ENCODE measurements around the gene MRC2.

GRCh38 chr17:62714016-62714777 lies 86.7 kb downstream of the MRC2 start:
- TF ChIP-seq POLR2AphosphoS5 (IDR thresholded peaks at IDR 0.05; ENCODE audit: low read depth, low read length): no peak
- TF ChIP-seq, protein P1, sequence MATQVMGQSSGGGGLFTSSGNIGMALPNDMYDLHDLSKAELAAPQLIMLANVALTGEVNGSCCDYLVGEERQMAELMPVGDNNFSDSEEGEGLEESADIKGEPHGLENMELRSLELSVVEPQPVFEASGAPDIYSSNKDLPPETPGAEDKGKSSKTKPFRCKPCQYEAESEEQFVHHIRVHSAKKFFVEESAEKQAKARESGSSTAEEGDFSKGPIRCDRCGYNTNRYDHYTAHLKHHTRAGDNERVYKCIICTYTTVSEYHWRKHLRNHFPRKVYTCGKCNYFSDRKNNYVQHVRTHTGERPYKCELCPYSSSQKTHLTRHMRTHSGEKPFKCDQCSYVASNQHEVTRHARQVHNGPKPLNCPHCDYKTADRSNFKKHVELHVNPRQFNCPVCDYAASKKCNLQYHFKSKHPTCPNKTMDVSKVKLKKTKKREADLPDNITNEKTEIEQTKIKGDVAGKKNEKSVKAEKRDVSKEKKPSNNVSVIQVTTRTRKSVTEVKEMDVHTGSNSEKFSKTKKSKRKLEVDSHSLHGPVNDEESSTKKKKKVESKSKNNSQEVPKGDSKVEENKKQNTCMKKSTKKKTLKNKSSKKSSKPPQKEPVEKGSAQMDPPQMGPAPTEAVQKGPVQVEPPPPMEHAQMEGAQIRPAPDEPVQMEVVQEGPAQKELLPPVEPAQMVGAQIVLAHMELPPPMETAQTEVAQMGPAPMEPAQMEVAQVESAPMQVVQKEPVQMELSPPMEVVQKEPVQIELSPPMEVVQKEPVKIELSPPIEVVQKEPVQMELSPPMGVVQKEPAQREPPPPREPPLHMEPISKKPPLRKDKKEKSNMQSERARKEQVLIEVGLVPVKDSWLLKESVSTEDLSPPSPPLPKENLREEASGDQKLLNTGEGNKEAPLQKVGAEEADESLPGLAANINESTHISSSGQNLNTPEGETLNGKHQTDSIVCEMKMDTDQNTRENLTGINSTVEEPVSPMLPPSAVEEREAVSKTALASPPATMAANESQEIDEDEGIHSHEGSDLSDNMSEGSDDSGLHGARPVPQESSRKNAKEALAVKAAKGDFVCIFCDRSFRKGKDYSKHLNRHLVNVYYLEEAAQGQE (IDR thresholded peaks at IDR 0.05; ENCODE audit: insufficient read depth in 1 of 2, low read depth in 2 of 2, low read length in 2 of 2): no peak
- TF ChIP-seq TAF1 (IDR thresholded peaks at IDR 0.05; ENCODE audit: borderline replicate concordance, insufficient read depth, low read length): no peak
- TF ChIP-seq FOXP2 (optimal IDR thresholded peaks at IDR 0.05; ENCODE audit: borderline replicate concordance, extremely low read depth, extremely low read length, insufficient read depth): no peak

Measured in PFSK-1 (cell line).